Mesodermal cell (in vitro differentiated cells): ENCODE data around the gene PPP2R2C.

Source experiments
- H3K27ac ChIP-seq: 2 replicates; pipeline ENCODE4 v1.7.0; 2013; ENCODE audit warnings: mild to moderate bottlenecking, low read depth, low read length, moderate library complexity; ENCODE audit not compliant: severe bottlenecking
- H3K36me3 ChIP-seq: 2 replicates; pipeline ENCODE4 v1.7.1; 2013; ENCODE audit warnings: mild to moderate bottlenecking, low read length, moderate library complexity; ENCODE audit not compliant: control insufficient read depth, insufficient read depth
- H3K4me1 ChIP-seq: one replicate; pipeline ENCODE4 v1.7.1; 2013; ENCODE audit warnings: mild to moderate bottlenecking, low read length; ENCODE audit not compliant: insufficient read depth, control insufficient read depth, poor library complexity, severe bottlenecking
- H3K4me3 ChIP-seq: 2 replicates; pipeline ENCODE4 v1.7.0; 2013; ENCODE audit warnings: low read length, control low read depth, mild to moderate bottlenecking; ENCODE audit not compliant: insufficient read depth, poor library complexity, severe bottlenecking; ENCODE audit errors: extremely low read depth
- H3K9me3 ChIP-seq: 2 replicates; pipeline ENCODE4 v1.7.1; 2013; ENCODE audit warnings: mild to moderate bottlenecking, low read length, moderate library complexity; ENCODE audit not compliant: control insufficient read depth
- WGBS, 2 experiments: methylation state at CpG; one replicate each; pipeline ENCODE4 v1.1.5; 2013; ENCODE audit warnings: missing lambda C conversion rate in 2 of 2; ENCODE audit not compliant: insufficient coverage in 2 of 2; 5-methylcytosine and 5-hydroxymethylcytosine counted together

The PPP2R2C gene

DNA sequence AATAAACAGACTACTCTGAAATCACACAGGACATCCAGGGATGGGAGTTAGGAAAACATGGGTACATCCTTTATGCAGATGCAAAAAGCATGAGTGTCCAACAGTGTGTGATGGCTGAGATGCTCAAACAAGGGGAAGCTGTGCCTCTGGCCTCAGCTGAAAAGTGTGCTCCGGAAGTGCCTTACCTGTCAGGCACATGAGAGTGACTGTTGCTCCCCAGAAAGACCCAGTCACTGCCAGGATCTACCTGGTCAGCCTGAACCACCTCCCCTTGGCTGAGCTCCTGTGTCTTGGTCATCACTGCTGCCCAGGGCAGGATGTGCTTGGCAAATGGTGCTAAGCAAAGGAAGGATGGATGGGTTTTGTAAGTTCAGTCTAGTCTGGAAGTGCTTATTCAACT, 4.0 kb downstream of the PPP2R2C start:
- H3K4me1 ChIP-seq, result no peaks in the 10 kb centered on the region
- no peak overlapping the region for H3K27ac ChIP-seq
- no peak overlapping the region for H3K4me3 ChIP-seq
- whole genome bisulfite sequencing, 2 experiments, result 88 to 89% methylated on average over 1 of the region's 1 CpG
- H3K9me3 ChIP-seq, result no peaks in the 10 kb centered on the region
- no peaks in the 10 kb centered on the region for H3K36me3 ChIP-seq

DNA sequence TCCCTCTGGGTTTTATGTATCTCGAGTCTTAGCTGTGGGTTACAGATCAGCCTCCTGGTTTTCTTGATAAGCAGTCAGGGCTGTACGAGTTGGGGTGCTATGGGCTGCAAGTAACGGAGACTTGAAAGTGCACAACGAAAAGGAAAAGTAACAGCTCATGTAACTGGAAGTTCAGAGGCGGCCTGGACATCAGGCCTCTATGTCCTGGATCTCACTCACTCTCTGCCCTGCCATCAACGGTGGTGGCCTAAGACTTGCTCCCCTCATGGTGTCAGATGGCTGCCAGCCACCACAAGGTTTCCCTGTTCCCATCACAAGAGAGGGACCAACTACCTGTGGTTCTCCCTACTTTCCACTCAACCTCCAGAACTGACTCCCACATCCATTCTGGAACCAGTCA, 4.8 kb downstream of the PPP2R2C start:
- Histone ChIP-seq H3K4me3 (no peak overlapping the region), H3K4me1 (no peaks in the 10 kb centered on the region), H3K36me3 (no peaks in the 10 kb centered on the region), H3K27ac (no peak overlapping the region), H3K9me3 (no peaks in the 10 kb centered on the region)
- 76 to 91% methylated on average over 5 to 6 of the region's 6 CpGs for WGBS, 2 experiments

DNA sequence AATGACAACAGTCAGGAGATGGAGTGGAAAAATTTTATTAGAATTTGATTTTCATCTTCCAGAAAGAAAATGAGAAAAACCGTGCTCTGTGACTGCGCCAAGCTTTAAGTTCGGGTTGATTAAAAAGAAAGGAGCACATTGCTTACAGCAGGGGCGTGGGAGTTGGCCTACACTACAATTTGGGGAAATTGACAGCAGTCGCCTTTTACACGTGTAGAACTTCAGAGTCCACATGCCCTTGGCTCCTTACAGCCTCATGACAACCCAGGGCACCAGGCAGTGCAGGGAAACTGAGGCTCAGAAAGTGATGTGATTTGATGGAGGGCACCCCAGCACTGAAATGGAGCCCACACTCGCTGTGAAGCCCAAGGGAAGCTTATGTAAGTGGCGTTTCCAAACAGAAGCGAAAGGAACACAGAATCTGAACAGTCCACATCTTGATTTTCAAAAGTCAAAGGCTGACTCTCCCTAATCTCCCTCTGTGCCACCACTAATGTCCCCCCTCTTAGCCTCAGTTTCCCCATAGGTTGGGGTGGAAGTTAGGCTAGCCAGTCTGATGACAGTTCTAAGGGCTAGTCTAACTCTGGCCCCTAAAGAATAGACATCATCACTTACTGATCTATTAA, 5.5 kb downstream of the PPP2R2C start:
- Histone ChIP-seq H3K27ac (no peak overlapping the region), H3K9me3 (no peaks in the 10 kb centered on the region), H3K36me3 (no peaks in the 10 kb centered on the region), H3K4me1 (no peaks in the 10 kb centered on the region), H3K4me3 (no peak overlapping the region)
- 86 to 93% methylated on average over 8 of the region's 9 CpGs for WGBS, 2 experiments

DNA sequence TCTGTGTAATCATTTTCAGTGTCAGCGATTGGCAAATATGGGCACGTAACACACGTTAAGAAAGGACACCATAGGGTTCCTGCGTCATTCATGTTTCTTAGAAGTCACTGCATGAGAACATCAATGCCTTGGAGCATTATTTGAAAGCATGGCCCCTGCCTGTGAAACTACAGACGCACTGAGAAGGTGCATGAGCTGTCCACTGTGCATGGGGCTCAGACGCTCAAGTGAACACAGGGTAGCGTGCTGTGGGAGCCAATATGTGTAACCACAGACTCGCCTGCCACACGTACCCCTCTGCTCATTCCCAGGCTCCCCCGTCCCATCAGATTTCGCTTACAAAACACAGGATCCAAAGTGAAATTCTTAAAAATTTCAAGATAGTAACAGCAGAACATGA, 6.5 kb downstream of the PPP2R2C start:
- no peaks in the 10 kb centered on the region for H3K9me3 ChIP-seq
- H3K4me1 ChIP-seq, result no peaks in the 10 kb centered on the region
- no peak overlapping the region for H3K4me3 ChIP-seq
- H3K36me3 ChIP-seq, result no peaks in the 10 kb centered on the region
- WGBS, 2 experiments, result 91 to 94% methylated on average over 9 to 10 of the region's 11 CpGs
- H3K27ac ChIP-seq, result no peak overlapping the region

DNA sequence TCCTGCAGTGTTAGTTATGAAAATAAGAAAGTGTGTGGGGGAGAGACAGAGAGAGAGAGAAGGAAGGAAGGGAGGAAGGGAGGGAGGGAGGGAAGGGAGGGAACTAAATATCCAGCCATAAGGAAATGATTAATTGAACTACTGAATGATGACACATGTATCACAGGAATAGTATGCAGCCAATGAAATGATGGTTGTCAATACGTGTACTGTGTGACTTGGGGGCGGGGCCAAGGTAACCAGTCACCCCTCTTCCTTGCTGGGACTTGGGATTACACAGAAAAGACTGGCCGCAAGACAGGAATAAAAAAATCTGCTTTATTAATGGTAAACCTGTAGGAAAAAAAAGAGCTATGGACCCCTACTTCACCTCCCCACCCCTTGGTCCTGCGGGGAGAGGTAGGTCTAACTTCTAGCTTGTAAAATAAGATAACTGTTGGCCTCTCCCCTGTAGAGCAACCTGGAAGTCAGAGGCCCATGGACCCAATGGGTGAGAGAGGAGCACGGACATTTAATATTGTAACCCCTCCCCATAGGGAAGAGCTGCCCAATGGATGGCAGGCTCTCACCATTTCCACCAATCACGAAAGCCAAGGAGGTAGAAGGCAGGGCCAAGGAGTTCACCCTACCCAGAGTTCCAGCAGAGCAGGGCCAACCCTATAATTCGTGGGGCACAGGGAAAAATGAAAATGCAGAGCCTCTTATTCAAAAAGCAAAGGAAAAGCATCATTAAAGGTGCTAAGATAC, 7.4 kb downstream of the PPP2R2C start:
- Histone ChIP-seq H3K36me3 (no peaks in the 10 kb centered on the region), H3K4me3 (no peak overlapping the region), H3K27ac (no peak overlapping the region), H3K4me1 (no peaks in the 10 kb centered on the region), H3K9me3 (no peaks in the 10 kb centered on the region)
- 63 to 75% methylated on average over 3 of the region's 7 CpGs for WGBS, 2 experiments

DNA sequence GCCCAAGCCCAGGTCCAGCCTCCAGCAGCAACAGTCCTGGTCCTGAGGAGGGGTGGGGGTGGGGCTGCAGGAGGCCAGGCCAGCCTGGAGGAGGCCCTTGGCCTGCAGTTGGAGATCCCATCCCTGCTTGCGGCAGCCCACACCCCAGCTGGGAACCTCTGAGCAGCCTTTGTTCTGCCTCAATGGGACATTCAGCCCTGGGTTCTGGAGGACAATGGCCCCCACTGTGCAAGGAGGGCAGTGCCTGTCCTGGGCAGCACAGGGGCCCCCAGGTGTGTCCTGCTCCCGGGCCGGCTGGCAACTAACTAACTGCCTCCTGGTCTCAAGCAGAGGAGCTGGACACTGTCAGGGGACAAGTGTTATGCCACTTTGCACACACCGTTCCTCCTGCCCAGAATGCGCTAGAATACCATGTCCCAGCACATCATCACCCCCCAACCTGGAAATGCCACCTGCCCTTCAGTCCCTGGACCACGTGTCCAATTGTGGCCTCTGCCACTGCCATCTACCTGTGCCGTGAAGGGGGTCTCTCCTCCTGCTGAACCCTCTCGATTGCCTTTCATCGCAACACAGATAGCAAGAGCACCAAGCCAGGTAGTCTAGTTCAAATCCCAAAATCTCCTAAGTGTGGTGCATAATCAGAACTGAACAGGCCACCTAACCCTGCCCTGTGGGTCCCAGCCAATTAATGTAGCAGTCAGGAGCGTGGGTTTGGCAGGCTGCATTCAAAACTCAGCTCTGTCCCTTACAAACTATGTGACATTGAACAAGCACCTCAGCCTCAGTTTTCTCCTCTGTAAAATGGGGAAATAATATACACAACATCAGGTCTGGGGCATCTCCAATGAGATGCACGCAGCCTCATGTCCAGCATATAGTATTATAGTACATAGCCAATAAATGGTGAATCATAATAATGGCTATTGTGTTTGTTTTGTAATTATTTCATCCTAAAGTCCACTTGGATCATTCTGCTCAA, 8.8 kb downstream of the PPP2R2C start:
- 70 to 72% methylated on average over 8 of the region's 11 CpGs for WGBS, 2 experiments
- H3K4me1 ChIP-seq, result no peaks in the 10 kb centered on the region
- H3K4me3 ChIP-seq, result no peak overlapping the region
- no peak overlapping the region for H3K27ac ChIP-seq
- H3K9me3 ChIP-seq, result no peaks in the 10 kb centered on the region
- H3K36me3 ChIP-seq, result no peaks in the 10 kb centered on the region

DNA sequence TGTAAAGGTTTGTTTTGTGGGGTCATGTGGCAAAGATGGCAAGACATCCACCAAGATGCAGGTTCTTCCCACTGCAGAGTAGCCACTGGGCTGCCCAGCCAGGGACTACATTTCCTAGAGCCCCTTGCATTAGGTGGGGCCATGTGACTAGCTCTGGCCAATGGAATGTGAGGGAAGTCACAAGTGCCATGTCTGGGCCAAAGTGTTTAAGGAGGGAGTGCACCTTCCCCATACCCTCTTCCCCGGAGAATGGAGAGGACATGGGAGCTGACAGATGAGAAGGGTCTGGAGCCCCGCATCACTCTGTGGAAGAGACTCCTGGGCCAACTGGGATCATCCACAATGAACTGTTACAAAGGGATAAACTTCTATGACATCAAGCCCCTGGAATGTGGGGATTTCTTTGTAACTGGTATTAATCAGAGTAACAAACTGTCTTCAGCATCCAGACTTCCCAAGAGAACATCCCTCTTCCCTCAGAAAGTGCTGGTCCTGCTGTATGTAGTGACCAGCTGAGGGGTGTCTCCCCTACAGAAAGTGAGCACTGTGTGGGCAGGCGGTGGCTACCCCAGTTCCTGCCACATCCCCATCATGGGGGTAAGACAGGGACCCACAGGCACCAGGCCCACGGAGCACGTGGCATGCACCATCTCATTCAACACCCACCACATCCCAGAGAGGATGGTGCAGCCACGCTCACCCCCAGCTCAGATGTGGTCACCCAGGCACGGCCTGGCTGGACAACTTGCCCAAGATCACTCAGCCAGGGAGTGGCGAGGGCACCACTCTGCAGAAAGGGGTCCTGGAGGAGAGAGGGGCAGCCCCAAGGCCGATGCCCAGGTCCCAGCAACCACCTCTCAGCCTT, 10.9 kb downstream of the PPP2R2C start:
- Histone ChIP-seq H3K9me3 (no peaks in the 10 kb centered on the region), H3K4me1 (no peaks in the 10 kb centered on the region), H3K36me3 (no peaks in the 10 kb centered on the region), H3K4me3 (no peak overlapping the region), H3K27ac (no peak overlapping the region)
- WGBS, 2 experiments, result 92 to 100% methylated on average over 2 to 3 of the region's 9 CpGs

DNA sequence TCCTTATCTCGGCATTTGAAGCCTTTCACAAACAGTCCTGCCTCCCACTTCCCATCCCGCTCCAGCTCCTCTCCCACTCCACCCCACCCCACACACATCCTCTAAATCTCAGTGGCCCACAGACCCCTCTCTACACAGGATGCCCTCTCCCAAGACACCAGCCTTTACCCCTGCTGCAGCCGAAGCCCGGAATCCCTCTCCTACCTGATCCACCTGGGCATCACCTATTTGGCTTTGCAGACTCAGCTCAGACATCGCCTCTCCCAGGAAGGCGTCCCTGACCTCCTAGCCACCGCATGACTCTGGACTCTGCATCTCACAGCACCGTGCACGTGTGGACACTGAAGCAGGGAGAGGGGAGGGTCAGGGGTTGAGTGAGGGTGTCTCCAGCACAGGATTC, 11.5 kb downstream of the PPP2R2C start:
- no peak overlapping the region for H3K27ac ChIP-seq
- 95 to 97% methylated on average over 9 of the region's 9 CpGs for WGBS, 2 experiments
- no peaks in the 10 kb centered on the region for H3K9me3 ChIP-seq
- no peaks in the 10 kb centered on the region for H3K4me1 ChIP-seq
- H3K4me3 ChIP-seq, result no peak overlapping the region
- no peaks in the 10 kb centered on the region for H3K36me3 ChIP-seq

DNA sequence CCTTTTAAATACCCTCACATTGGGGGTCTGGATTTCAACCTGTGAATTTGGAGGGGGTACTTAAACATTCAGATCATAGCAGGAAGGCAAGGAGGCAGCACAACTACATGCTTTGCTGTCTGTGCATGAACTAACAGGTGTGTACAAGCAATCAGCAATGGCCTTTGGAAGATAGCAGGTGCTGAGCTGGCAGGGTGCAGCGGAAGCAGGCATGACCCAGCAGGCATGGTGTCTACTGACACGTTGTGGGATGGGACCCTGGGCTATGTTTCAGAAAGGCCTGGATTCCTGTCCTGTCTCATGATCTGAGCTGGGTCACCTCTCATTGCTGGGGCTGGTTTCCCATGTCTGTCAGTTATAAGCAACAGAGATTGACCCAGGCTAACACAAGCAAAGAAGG, 13.9 kb downstream of the PPP2R2C start:
- Histone ChIP-seq H3K27ac (no peak overlapping the region), H3K36me3 (no peaks in the 10 kb centered on the region), H3K9me3 (no peaks in the 10 kb centered on the region), H3K4me1 (no peaks in the 10 kb centered on the region), H3K4me3 (no peak overlapping the region)
- WGBS, 2 experiments, result 80 to 93% methylated on average over 2 of the region's 2 CpGs

DNA sequence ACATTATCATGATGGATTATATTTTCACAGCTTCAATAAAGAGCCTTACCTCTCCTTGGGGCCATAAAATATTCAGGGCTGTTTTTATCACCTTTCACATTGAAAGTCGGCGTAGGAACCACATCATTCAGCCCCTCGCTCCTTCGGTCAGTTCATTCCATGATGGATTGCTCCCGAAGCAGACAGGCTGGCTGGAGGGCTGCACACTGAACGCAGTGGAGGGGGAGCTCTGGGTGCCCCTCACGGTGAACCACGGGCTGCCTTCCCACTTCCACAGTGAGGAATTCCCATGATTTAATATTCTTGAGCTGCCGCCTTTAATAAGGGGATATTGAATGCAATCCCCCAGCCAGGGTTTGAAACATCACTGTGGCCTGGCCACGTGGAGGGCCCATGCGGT, 16.0 kb downstream of the PPP2R2C start:
- no peak overlapping the region for H3K27ac ChIP-seq
- no peak overlapping the region for H3K4me3 ChIP-seq
- no peaks in the 10 kb centered on the region for H3K9me3 ChIP-seq
- no peaks in the 10 kb centered on the region for H3K4me1 ChIP-seq
- WGBS, 2 experiments, result 90 to 92% methylated on average over 10 to 11 of the region's 11 CpGs
- H3K36me3 ChIP-seq, result no peaks in the 10 kb centered on the region
